Neuronal stem cell (in vitro differentiated cells): ENCODE measurements around the gene ADAMTS13.
A peak's percentile ranks its signal among the peaks of the same experiment; 100 is the strongest.

Experiments
- DNase-seq: peaks from one replicate; pipeline ENCODE4 v3.0.0-alpha.2; 2013; ENCODE audit warnings: low spot score
- H2AFZ ChIP-seq: one replicate; pipeline ENCODE4 v1.6.1; 2013; ENCODE audit warnings: mild to moderate bottlenecking, low read length, inconsistent platforms
- H2AK5ac ChIP-seq: 2 replicates; pipeline ENCODE4 v1.6.1; 2013; ENCODE audit warnings: low read depth, mild to moderate bottlenecking, inconsistent platforms, low read length, moderate library complexity, mixed read lengths
- H2BK120ac ChIP-seq: 2 replicates; pipeline ENCODE4 v1.6.1; 2013; ENCODE audit warnings: low read depth, mild to moderate bottlenecking, inconsistent platforms, low read length, moderate library complexity, mixed read lengths
- H2BK12ac ChIP-seq: one replicate; pipeline ENCODE4 v1.6.1; 2013; ENCODE audit warnings: low read length, inconsistent platforms
- H2BK15ac ChIP-seq: 2 replicates; pipeline ENCODE4 v1.6.1; 2013; ENCODE audit warnings: mild to moderate bottlenecking, low read length, inconsistent platforms, mixed read lengths
- H2BK5ac ChIP-seq: one replicate; pipeline ENCODE4 v1.6.1; 2013; ENCODE audit warnings: inconsistent platforms, mild to moderate bottlenecking, low read length, moderate library complexity
- H3K14ac ChIP-seq: one replicate; pipeline ENCODE4 v1.6.1; 2013; ENCODE audit warnings: low read length, inconsistent platforms
- H3K18ac ChIP-seq: 2 replicates; pipeline ENCODE4 v1.6.1; 2013; ENCODE audit warnings: low read length, inconsistent platforms
- H3K23ac ChIP-seq: 2 replicates; pipeline ENCODE4 v1.6.1; 2013; ENCODE audit warnings: low read depth, mild to moderate bottlenecking, mixed read lengths, low read length, inconsistent platforms; ENCODE audit not compliant: poor library complexity
- H3K27ac ChIP-seq: replicated peaks from 3 replicates; pipeline ENCODE4 v1.5.1; 2013; ENCODE audit warnings: low read length, inconsistent platforms
- H3K27me3 ChIP-seq, 3 experiments: 2 replicates each; pipeline ENCODE4 v1.6.1; 2013; ENCODE audit warnings: low read length in 3 of 3, mild to moderate bottlenecking in 2 of 3, inconsistent platforms in 1 of 3, low read depth in 1 of 3, mixed read lengths in 1 of 3, moderate library complexity in 1 of 3; ENCODE audit not compliant: control insufficient read depth in 3 of 3, insufficient read depth in 3 of 3
- H3K36me3 ChIP-seq, 2 donors: replicated peaks in 1 of 2; 2 replicates each; pipeline ENCODE4 v1.6.1; 2013; ENCODE audit warnings: low read length in 2 of 2; ENCODE audit not compliant: control insufficient read depth in 2 of 2, insufficient read depth in 2 of 2
- H3K4ac ChIP-seq: 2 replicates; pipeline ENCODE4 v1.6.1; 2013; ENCODE audit warnings: inconsistent platforms, mild to moderate bottlenecking, low read length, moderate library complexity
- H3K4me1 ChIP-seq, 2 donors: 1 replicate in 1 of 2; 2 replicates in 1 of 2; pipeline ENCODE4 v1.6.1; 2013; ENCODE audit warnings: low read length in 2 of 2, low read depth in 1 of 2; ENCODE audit not compliant: control insufficient read depth in 2 of 2, insufficient read depth in 1 of 2
- H3K4me2 ChIP-seq: one replicate; pipeline ENCODE4 v1.6.1; 2013; ENCODE audit warnings: mild to moderate bottlenecking, low read length, inconsistent platforms; ENCODE audit not compliant: insufficient read depth, poor library complexity, severe bottlenecking
- H3K4me3 ChIP-seq, 2 donors: 2 replicates each; pipeline ENCODE4 v1.5.1; 2013; ENCODE audit warnings: low read length in 2 of 2, mild to moderate bottlenecking in 2 of 2, inconsistent platforms in 1 of 2, moderate library complexity in 1 of 2
- H3K79me1 ChIP-seq: one replicate; pipeline ENCODE4 v1.6.1; 2013; ENCODE audit warnings: low read depth, mild to moderate bottlenecking, inconsistent platforms, low read length, moderate library complexity
- H3K9ac ChIP-seq: one replicate; pipeline ENCODE4 v1.6.1; 2013; ENCODE audit warnings: mild to moderate bottlenecking, low read depth, low read length, inconsistent platforms; ENCODE audit not compliant: poor library complexity
- H3K9me3 ChIP-seq, 2 donors: replicated peaks in 1 of 2; 2 replicates each; pipeline versions ENCODE3 to v1.6.1; 2013; ENCODE audit warnings: low read length in 2 of 2, mild to moderate bottlenecking in 2 of 2, inconsistent platforms in 1 of 2, low read depth in 1 of 2, mixed read lengths in 1 of 2, moderate library complexity in 1 of 2; ENCODE audit not compliant: control insufficient read depth in 2 of 2, insufficient read depth in 1 of 2
- H4K8ac ChIP-seq: one replicate; pipeline ENCODE4 v1.6.1; 2013; ENCODE audit warnings: low read depth, mild to moderate bottlenecking, inconsistent platforms, low read length, moderate library complexity
- H4K91ac ChIP-seq: one replicate; pipeline ENCODE4 v1.6.1; 2013; ENCODE audit warnings: low read length, low read depth, mild to moderate bottlenecking, inconsistent platforms; ENCODE audit not compliant: poor library complexity
- WGBS, 2 donors: extraction: QIAGEN DNeasy Blood & Tissue Kit; methylation state at CpG; one replicate each; pipeline ENCODE4 v1.1.7; 2013; ENCODE audit warnings: missing lambda C conversion rate in 2 of 2, mixed read lengths in 1 of 2; ENCODE audit not compliant: insufficient read length in 2 of 2, insufficient replicate concordance in 1 of 2; ENCODE audit errors: extremely low coverage in 2 of 2; 5-methylcytosine and 5-hydroxymethylcytosine counted together

Gene ADAMTS13

DNA sequence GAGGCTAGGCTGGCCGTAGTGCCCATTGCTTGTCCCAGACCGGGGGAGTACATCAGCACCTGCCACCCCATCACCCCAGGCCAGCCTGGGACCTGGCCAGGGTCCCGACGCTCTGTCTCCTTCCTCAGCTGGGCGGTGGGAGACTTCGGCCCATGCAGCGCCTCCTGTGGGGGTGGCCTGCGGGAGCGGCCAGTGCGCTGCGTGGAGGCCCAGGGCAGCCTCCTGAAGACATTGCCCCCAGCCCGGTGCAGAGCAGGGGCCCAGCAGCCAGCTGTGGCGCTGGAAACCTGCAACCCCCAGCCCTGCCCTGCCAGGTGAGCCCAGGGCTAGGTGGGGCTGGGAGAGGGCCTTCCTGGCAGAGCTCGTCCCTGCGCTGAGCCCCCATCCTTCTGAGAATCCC is 21.1 kb downstream of the ADAMTS13 start:
- Histone ChIP-seq H2BK12ac (peak overlapping the region; percentile 58), H3K18ac (no peak overlapping the region), H2BK5ac (peak overlapping the region; percentile 2), H3K14ac (no peak overlapping the region), H3K4me2 (no peak overlapping the region), H2BK120ac (no peak overlapping the region), H3K4me3 (no peak overlapping the region), H2BK15ac (no peak overlapping the region), H3K27ac (no peak overlapping the region), H2AK5ac (no peak overlapping the region), H3K23ac (peak overlapping the region; percentile 78), H3K27me3 (no peaks in the 10 kb centered on the region), H3K4ac (no peak overlapping the region), H3K9ac (peak overlapping the region; percentile 37), H2AFZ (no peak overlapping the region), H3K36me3 (no peaks in the 10 kb centered on the region), H3K9me3 (no peaks in the 10 kb centered on the region), H3K4me1 (no peaks in the 10 kb centered on the region), H4K8ac (no peak overlapping the region), H3K79me1 (no peaks in the 10 kb centered on the region), H4K91ac (peak overlapping the region; percentile 68)
- WGBS, 2 donors: no CpG with 5 or more reads among the region's 15 CpGs
- no peak for DNase-seq

DNA sequence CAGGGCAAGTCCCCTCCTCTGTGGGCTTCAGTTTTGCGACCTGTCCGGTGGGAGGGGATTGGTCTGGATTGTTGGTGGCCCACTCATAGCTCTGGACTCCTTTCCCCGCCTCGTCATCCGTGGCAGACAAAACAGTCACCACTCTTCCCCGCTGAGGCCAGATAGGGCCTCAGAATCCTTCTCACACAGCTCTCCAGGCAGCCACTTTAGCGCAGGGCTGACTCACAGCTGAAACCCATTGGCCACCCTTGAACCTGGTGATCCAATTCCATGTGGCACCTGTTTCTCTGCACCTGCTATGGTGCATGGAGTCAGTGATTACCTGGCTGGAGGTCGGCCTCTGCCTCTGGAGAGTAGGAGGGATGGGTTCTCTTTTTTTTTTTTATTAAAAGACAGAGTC is 21.8 kb downstream of the ADAMTS13 start:
- Histone ChIP-seq H3K9me3 (no peaks in the 10 kb centered on the region), H3K4me3 (peak overlapping the region in 1 of 2 donors; percentile 38), H3K9ac (no peak overlapping the region), H3K36me3 (no peaks in the 10 kb centered on the region), H4K91ac (no peak overlapping the region), H3K23ac (no peak overlapping the region), H3K4ac (no peak overlapping the region), H3K27ac (no peak overlapping the region), H2BK15ac (no peak overlapping the region), H4K8ac (no peak overlapping the region), H3K4me1 (no peaks in the 10 kb centered on the region), H3K79me1 (no peaks in the 10 kb centered on the region), H2BK5ac (no peak overlapping the region), H2AFZ (no peak overlapping the region), H3K18ac (no peak overlapping the region), H2AK5ac (no peak overlapping the region), H2BK120ac (no peak overlapping the region), H2BK12ac (no peak overlapping the region), H3K4me2 (no peak overlapping the region), H3K27me3 (no peaks in the 10 kb centered on the region), H3K14ac (no peak overlapping the region)
- no CpG with 5 or more reads among the region's 8 CpGs for WGBS, 2 donors
- no peak for DNase-seq

GRCh38 chr9:133445293-133445969 is 23.3 kb downstream of the ADAMTS13 start:
- H4K8ac ChIP-seq: no peak overlapping the region
- WGBS, 2 donors: no CpG with 5 or more reads among the region's 23 CpGs
- H3K14ac ChIP-seq: peak overlapping the region; percentile 28
- H3K4me1 ChIP-seq: no peaks in the 10 kb centered on the region
- no peak overlapping the region for H2AK5ac ChIP-seq
- H2BK15ac ChIP-seq: no peak overlapping the region
- H3K23ac ChIP-seq: peak overlapping the region; percentile 37
- no peak overlapping the region for H2BK5ac ChIP-seq
- no peak overlapping the region for H3K4me2 ChIP-seq
- no peak overlapping the region for H3K27ac ChIP-seq
- H3K18ac ChIP-seq: peak overlapping the region; percentile 15
- H3K9ac ChIP-seq: no peak overlapping the region
- no peaks in the 10 kb centered on the region for H3K79me1 ChIP-seq
- no peak overlapping the region for H2BK12ac ChIP-seq
- H3K27me3 ChIP-seq: no peaks in the 10 kb centered on the region
- no peak overlapping the region for H3K4ac ChIP-seq
- no peaks in the 10 kb centered on the region for H3K36me3 ChIP-seq
- H3K4me3 ChIP-seq: no peak overlapping the region
- no peaks in the 10 kb centered on the region for H3K9me3 ChIP-seq
- H2AFZ ChIP-seq: no peak overlapping the region
- no peak for DNase-seq
- H2BK120ac ChIP-seq: no peak overlapping the region
- no peak overlapping the region for H4K91ac ChIP-seq

- no peak overlapping the region for H4K91ac ChIP-seq
- H2BK120ac ChIP-seq: no peak overlapping the region
- H3K27ac ChIP-seq: no peak overlapping the region
- no peaks in the 10 kb centered on the region for H3K36me3 ChIP-seq
- H2BK5ac ChIP-seq: no peak overlapping the region
- H2AFZ ChIP-seq: peak overlapping the region; percentile 13
- no peak overlapping the region for H3K9ac ChIP-seq
- H3K79me1 ChIP-seq: no peaks in the 10 kb centered on the region
- peak overlapping the region; percentile 68 for H2AK5ac ChIP-seq
- no peaks in the 10 kb centered on the region for H3K9me3 ChIP-seq
- H3K4me2 ChIP-seq: no peak overlapping the region
- H3K4ac ChIP-seq: peak overlapping the region; percentile 6
- no peak overlapping the region for H3K14ac ChIP-seq
- no peak overlapping the region for H3K23ac ChIP-seq
- H4K8ac ChIP-seq: no peak overlapping the region
- H3K18ac ChIP-seq: peak overlapping the region; percentile 5
- H3K4me3 ChIP-seq: no peak overlapping the region
- peak overlapping the region; percentile 58 for H2BK15ac ChIP-seq
- H2BK12ac ChIP-seq: peak overlapping the region; percentile 14
- DNase-seq: no peak
- H3K27me3 ChIP-seq: no peaks in the 10 kb centered on the region
- WGBS, 2 donors: no CpG with 5 or more reads among the region's 13 CpGs
- H3K4me1 ChIP-seq: no peaks in the 10 kb centered on the region
These were observed 26.4 kb downstream of the ADAMTS13 start for GRCh38 chr9:133448487-133448972.
